GM10266 (cell line): ENCODE measurements around the gene NLRX1.

Source experiments
- DNase-seq: peaks from one replicate; pipeline ENCODE4 v3.0.0; 2012; ENCODE audit errors: extremely low spot score
- TF ChIP-seq, protein P1 (sequence below): IDR thresholded peaks from 2 replicates; pipeline ENCODE4 v1.5.1; 2012; ENCODE audit warnings: mild to moderate bottlenecking, low read depth; ENCODE audit not compliant: control insufficient read depth, insufficient read depth; ENCODE audit errors: missing control alignments

The NLRX1 gene

GRCh38 chr11:119149018-119149785, 19.3 kb upstream of the NLRX1 start, which contains the start of gene ABCG4:
ABCG4 (plus strand) TSS chr11:119149052; CDS start chr11:119149966, 914 bp downstream.
- TF ChIP-seq, protein P1, sequence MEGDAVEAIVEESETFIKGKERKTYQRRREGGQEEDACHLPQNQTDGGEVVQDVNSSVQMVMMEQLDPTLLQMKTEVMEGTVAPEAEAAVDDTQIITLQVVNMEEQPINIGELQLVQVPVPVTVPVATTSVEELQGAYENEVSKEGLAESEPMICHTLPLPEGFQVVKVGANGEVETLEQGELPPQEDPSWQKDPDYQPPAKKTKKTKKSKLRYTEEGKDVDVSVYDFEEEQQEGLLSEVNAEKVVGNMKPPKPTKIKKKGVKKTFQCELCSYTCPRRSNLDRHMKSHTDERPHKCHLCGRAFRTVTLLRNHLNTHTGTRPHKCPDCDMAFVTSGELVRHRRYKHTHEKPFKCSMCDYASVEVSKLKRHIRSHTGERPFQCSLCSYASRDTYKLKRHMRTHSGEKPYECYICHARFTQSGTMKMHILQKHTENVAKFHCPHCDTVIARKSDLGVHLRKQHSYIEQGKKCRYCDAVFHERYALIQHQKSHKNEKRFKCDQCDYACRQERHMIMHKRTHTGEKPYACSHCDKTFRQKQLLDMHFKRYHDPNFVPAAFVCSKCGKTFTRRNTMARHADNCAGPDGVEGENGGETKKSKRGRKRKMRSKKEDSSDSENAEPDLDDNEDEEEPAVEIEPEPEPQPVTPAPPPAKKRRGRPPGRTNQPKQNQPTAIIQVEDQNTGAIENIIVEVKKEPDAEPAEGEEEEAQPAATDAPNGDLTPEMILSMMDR = no peak
- peak; percentile 50 for DNase-seq

DNA sequence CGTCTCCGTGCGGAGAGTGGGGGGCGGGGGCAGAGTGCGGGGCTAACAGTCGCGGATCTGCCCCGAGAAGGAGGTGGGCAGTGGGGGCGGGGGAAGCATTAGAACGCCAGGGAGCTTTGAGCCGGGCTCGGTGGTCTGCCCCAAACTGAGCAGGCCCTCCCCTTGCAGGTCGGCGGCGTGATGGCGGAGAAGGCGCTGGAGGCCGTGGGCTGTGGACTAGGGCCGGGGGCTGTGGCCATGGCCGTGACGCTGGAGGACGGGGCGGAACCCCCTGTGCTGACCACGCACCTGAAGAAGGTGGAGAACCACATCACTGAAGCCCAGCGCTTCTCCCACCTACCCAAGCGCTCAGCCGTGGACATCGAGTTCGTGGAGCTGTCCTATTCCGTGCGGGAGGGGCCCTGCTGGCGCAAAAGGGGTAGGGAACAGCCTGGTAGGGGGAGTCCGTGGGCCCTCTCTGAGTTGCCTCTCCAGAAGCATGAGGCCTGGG, 18.7 kb upstream of the NLRX1 start:
- no peak for DNase-seq
- TF ChIP-seq, protein P1 = no peak

- no peak for DNase-seq
- TF ChIP-seq, protein P1 = no peak
Measured at GRCh38 chr11:119152043-119152442, 16.5 kb upstream of the NLRX1 start.

DNA sequence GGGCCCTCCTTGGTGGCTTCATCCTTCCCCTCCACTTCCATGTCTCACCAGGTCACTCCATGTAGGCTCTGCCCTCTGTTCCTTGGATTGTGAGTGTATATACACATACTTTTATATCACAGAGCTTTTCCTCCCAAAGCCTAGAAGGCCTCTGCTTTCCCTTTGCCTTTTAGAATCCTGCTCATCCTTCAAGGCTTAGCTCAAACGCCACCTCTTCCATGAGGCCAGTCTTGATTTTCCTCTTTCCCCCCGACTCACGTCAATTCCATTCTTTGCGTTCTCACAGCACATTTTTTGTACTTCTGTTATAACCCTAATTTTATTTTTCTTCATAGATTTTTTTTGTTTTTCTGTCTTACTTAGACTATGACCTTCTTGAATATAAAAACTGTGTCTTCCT, 15.9 kb upstream of the NLRX1 start:
- DNase-seq = no peak
- TF ChIP-seq, protein P1 = no peak

- DNase-seq = no peak
- TF ChIP-seq, protein P1 = no peak
Measured at GRCh38 chr11:119153049-119153818, 15.3 kb upstream of the NLRX1 start.

DNA sequence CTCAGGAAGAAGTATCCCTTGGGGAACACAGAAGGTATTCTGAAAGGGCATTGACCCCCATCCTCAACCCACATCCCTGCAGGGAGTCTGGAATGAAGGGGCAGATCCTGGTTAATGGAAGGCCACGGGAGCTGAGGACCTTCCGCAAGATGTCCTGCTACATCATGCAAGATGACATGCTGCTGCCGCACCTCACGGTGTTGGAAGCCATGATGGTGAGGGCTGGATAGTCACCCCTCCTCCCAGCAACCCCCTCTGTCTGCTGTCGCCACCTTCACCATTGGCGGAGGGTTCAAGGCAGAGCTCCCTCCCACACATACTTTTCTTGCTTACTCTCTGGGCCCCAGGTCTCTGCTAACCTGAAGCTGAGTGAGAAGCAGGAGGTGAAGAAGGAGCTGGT, 14.3 kb upstream of the NLRX1 start:
- TF ChIP-seq, protein P1 = no peak
- no peak for DNase-seq
